B cell (primary cell): ENCODE results near the gene MRGPRG. TPM values are rescaled to one million over a fixed set of nuclear protein-coding genes. Genes with fewer than 3 reads are reported as not detected.
"Not testable (repeated sequence)": the region's sequence is repeated elsewhere in the genome, so short reads cannot be mapped to it uniquely, and the experiment has no call there.

Experiments used
- ATAC-seq: fragments of 200-7000 bp; cut with Tn5 transposase; one replicate; pipeline ENCODE4 v1.10.0; 2021; ENCODE audit warnings: low read depth, mild to moderate bottlenecking, moderate number of reproducible peaks, moderate library complexity
- CTCF ChIA-PET: fragments of 350-600 bp; sonication (Branson Sonifier 250); formaldehyde crosslinking; loops from one replicate; lab custom pipeline; 2021; ENCODE audit warnings: antibody characterized with exemption, inconsistent platforms; lab: Charles Lee
- POLR2A ChIA-PET: fragments of 350-600 bp; sonication (Branson Sonifier 250); formaldehyde crosslinking; loops from one replicate; lab custom pipeline; 2021; ENCODE audit warnings: antibody characterized with exemption; lab: Charles Lee
- DNase-seq: peaks from one replicate; pipeline ENCODE4 v3.0.0; 2013
- H2AFZ ChIP-seq: 2 replicates; pipeline ENCODE4 v1.6.1; 2012; ENCODE audit warnings: mild to moderate bottlenecking, low read depth, low read length; ENCODE audit not compliant: insufficient read depth, poor library complexity, severe bottlenecking
- H3K27ac ChIP-seq, 2 donors: 1 replicate in 1 of 2; 2 replicates in 1 of 2; pipeline ENCODE4 v1.5.1; 2012 to 2013; ENCODE audit warnings: low read length in 2 of 2, mild to moderate bottlenecking in 2 of 2, moderate library complexity in 1 of 2
- H3K27me3 ChIP-seq, 4 experiments: fragments of 200-600 bp in 1 of 4; sonication (generic) in 1 of 4; replicated peaks in 1 of 4; 1 replicate in 2 of 4; 2 replicates in 2 of 4; pipeline versions ENCODE4 v1.6.1 to v1.7.0; 2013 to 2016; ENCODE audit warnings: low read length in 3 of 4, mild to moderate bottlenecking in 2 of 4, mixed read lengths in 1 of 4, moderate library complexity in 1 of 4; ENCODE audit not compliant: insufficient read depth in 4 of 4, control insufficient read depth in 3 of 4; ENCODE audit errors: control extremely low read depth in 1 of 4
- H3K36me3 ChIP-seq, 2 experiments: replicated peaks in 1 of 2; 1 replicate in 1 of 2; 2 replicates in 1 of 2; pipeline versions ENCODE4 v1.6.1 to v1.7.1; 2013; ENCODE audit warnings: low read length in 1 of 2; ENCODE audit not compliant: insufficient read depth in 2 of 2, control insufficient read depth in 1 of 2; ENCODE audit errors: control extremely low read depth in 1 of 2, extremely low read depth in 1 of 2
- H3K4me1 ChIP-seq, 2 donors: fragments of 200-600 bp in 1 of 2; sonication (generic) in 1 of 2; 1 replicate in 1 of 2; 2 replicates in 1 of 2; pipeline versions ENCODE4 v1.5.1 to v1.6.1; 2013 to 2017; ENCODE audit warnings: low read length in 2 of 2; ENCODE audit not compliant: control insufficient read depth in 2 of 2, insufficient read depth in 2 of 2
- H3K4me2 ChIP-seq: replicated peaks from 2 replicates; pipeline ENCODE3; 2012; ENCODE audit warnings: mild to moderate bottlenecking, low read depth, low read length; ENCODE audit not compliant: poor library complexity, severe bottlenecking
- H3K4me3 ChIP-seq, 5 experiments: fragments of 200-600 bp in 1 of 5; sonication (generic) in 1 of 5; 1 replicate in 3 of 5; 2 replicates in 2 of 5; pipeline versions ENCODE4 v1.5.1 to v1.7.0; 2011 to 2016; ENCODE audit warnings: low read length in 4 of 5, mild to moderate bottlenecking in 4 of 5, low read depth in 2 of 5, control low read depth in 1 of 5, moderate library complexity in 1 of 5; ENCODE audit not compliant: insufficient read depth in 1 of 5; ENCODE audit errors: control extremely low read depth in 1 of 5, extremely low read depth in 1 of 5
- H3K79me2 ChIP-seq: fragments of 200-600 bp; sonication (generic); one replicate; pipeline ENCODE4 v1.6.0; 2016; ENCODE audit warnings: low read length; ENCODE audit not compliant: control insufficient read depth, insufficient read depth
- H3K9ac ChIP-seq: fragments of 200-600 bp; sonication (generic); 2 replicates; pipeline ENCODE4 v1.6.1; 2017; ENCODE audit warnings: mild to moderate bottlenecking, low read length, moderate library complexity
- H3K9me3 ChIP-seq, 3 donors: one replicate each; pipeline versions ENCODE4 v1.6.1 to v1.7.1; 2013; ENCODE audit warnings: low read length in 2 of 3; ENCODE audit not compliant: control insufficient read depth in 2 of 3, insufficient read depth in 1 of 3; ENCODE audit errors: control extremely low read depth in 1 of 3
- H4K20me1 ChIP-seq: 2 replicates; pipeline ENCODE4 v1.6.0; 2012; ENCODE audit warnings: mild to moderate bottlenecking, low read length; ENCODE audit not compliant: insufficient read depth, control insufficient read depth, poor library complexity, severe bottlenecking
- H3K27ac Mint-ChIP-seq: one replicate; pipeline ENCODE4 v1.8.0; 2021; ENCODE audit warnings: mixed read lengths
- H3K27me3 Mint-ChIP-seq: one replicate; pipeline ENCODE4 v1.8.0; 2021; ENCODE audit warnings: mixed read lengths
- H3K4me1 Mint-ChIP-seq: one replicate; pipeline ENCODE4 v1.8.0; 2021; ENCODE audit warnings: mixed read lengths
- H3K4me3 Mint-ChIP-seq: one replicate; pipeline ENCODE4 v1.8.0; 2021; ENCODE audit warnings: mixed read lengths
- H3K9me3 Mint-ChIP-seq: one replicate; pipeline ENCODE4 v1.8.0; 2022; ENCODE audit warnings: mixed read lengths; ENCODE audit not compliant: insufficient read depth
- WGBS: methylation state at CpG from one replicate; pipeline ENCODE4 v1.1.5; 2013; ENCODE audit warnings: missing lambda C conversion rate; ENCODE audit not compliant: insufficient coverage; 5-methylcytosine and 5-hydroxymethylcytosine counted together
- intact Hi-C: fragments of 100-400 bp; cut with micrococcal nuclease; formaldehyde crosslinking; loops from one replicate; pipeline ENCODE4 v1.10.0; 2022
- polyA plus RNA-seq: library from polyadenylated mRNA; depleted of rRNA; stranded (reverse); fragments of >200 nt; gene quantifications from 2 replicates; pipeline ENCODE4 v1.2.3, GENCODE V29; 2012
- total RNA-seq, 2 donors: library from RNA; stranded (reverse); fragments of 120-200 nt in 1 of 2; gene quantifications; 1 replicate in 1 of 2; 2 replicates in 1 of 2; pipeline versions ENCODE4 v1.2.3 to v1.2.4, GENCODE V29; 2013 to 2022

The MRGPRG gene
- total and polyA plus RNA-seq, 2 donors (not counting 1 experiment from before 2014, with no cell fraction given) = not detected

DNA sequence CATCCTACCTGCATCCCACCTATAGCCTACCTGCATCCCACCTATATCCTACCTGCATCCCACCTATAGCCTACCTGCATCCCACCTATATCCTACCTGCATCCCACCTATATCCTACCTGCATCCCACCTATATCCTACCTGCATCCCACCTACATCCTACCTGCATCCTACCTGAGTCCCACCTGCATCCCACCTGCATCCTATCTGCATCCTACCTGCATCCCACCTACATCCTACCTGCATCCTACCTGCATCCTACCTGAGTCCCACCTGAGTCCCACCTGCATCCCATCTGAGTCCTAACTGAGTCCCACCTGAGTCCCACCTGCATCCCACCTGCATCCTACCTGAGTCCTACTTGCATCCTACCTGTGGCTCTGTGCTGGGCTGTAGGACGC, 38.9 kb upstream of the MRGPRG start:
- H3K4me3 ChIP-seq, H2AFZ ChIP-seq, H3K36me3 ChIP-seq, H3K9me3 ChIP-seq, H3K27me3 ChIP-seq, POLR2A ChIA-PET, H3K79me2 ChIP-seq, H3K9ac ChIP-seq, H3K27ac Mint-ChIP-seq, H3K4me1 Mint-ChIP-seq, H3K4me1 ChIP-seq, H3K4me2 ChIP-seq, intact Hi-C loops, ATAC-seq, DNase-seq, H4K20me1 ChIP-seq, H3K9me3 Mint-ChIP-seq, CTCF ChIA-PET, H3K4me3 Mint-ChIP-seq, H3K27ac ChIP-seq, H3K27me3 Mint-ChIP-seq: not testable (repeated sequence)
- 80% methylated on average over 1 of the region's 1 CpG for WGBS

DNA sequence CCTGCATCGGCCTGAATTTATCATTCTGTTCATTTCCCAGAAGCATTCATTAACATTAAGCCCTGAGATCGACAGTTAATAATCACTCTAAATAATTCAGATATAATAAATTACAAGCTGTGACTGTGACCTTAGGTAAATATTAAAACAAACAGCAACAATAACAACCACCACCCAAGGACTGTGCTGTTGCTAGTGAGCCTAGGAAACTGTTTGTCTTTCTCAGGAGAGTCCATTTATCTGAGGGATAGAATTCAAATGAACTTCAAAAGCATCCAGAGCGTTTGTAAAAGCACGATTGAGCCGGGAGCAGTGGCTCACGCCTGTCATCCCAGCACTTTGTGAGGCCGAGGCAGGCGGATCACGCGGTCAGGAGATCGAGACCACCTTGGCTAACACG, 36.6 kb upstream of the MRGPRG start:
- H3K36me3 ChIP-seq, DNase-seq, H3K9me3 ChIP-seq, intact Hi-C loops, H3K9me3 Mint-ChIP-seq, H3K27me3 ChIP-seq, H3K27ac ChIP-seq, ATAC-seq, H3K27ac Mint-ChIP-seq, POLR2A ChIA-PET, H3K4me2 ChIP-seq, H4K20me1 ChIP-seq, H3K4me1 ChIP-seq, H3K4me1 Mint-ChIP-seq, H3K4me3 Mint-ChIP-seq, H3K79me2 ChIP-seq, CTCF ChIA-PET, H3K9ac ChIP-seq, H3K4me3 ChIP-seq, H3K27me3 Mint-ChIP-seq, H2AFZ ChIP-seq: not testable (repeated sequence)
- no CpG with 5 or more reads among the region's 12 CpGs for WGBS

DNA sequence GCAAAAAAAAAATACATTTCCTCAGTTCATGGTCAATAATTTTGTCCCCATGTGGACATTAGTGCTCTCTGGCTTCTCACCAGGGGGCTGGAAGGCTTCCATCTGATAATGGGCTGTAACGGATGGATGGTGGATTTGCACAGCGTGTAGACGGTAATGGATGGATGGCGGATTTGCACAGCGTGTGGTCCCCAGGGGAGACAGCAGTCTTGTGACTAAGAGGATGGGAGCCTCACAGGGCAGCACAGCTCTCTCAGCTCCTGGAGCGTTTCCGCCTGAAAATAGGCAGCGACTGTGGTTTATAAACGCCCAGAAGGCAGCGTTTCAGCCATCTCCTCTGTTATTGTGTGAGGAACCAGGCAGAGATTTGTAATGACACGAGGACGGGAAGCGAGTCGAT, 36.2 kb upstream of the MRGPRG start:
- intact Hi-C loops, CTCF ChIA-PET, H3K4me2 ChIP-seq, H3K27ac ChIP-seq, H3K27ac Mint-ChIP-seq, POLR2A ChIA-PET, H3K9me3 Mint-ChIP-seq, H2AFZ ChIP-seq, H3K4me3 Mint-ChIP-seq, H3K9ac ChIP-seq, H3K4me1 Mint-ChIP-seq, DNase-seq, H3K27me3 Mint-ChIP-seq, H3K9me3 ChIP-seq, H3K27me3 ChIP-seq, ATAC-seq, H3K79me2 ChIP-seq, H3K4me3 ChIP-seq, H3K4me1 ChIP-seq, H3K36me3 ChIP-seq, H4K20me1 ChIP-seq: not testable (repeated sequence)
- no CpG with 5 or more reads among the region's 14 CpGs for WGBS
